HCT116 (cell line): ENCODE data around the gene PUSL1. TPM values are rescaled to one million over a fixed set of nuclear protein-coding genes. Genes with fewer than 3 reads are reported as not detected.
A peak's percentile ranks its signal among the peaks of the same experiment; 100 is the strongest.

Experiments used
- ATAC-seq: fragments of 200-7000 bp; cut with Tn5 transposase; 2 replicates; pipeline ENCODE4 v1.9.1; 2020; ENCODE audit warnings: mild to moderate bottlenecking, moderate library complexity
- BruUV-seq: library from RNA; stranded (reverse); fragments of 400-500 nt; replicated peaks from 2 replicates; lab custom pipeline; 2021; lab: Mats Ljungman, UMichigan
- CTCF ChIA-PET: fragments of 300-600 bp; sonication (Branson Sonifier 250); formaldehyde crosslinking; loops from one replicate; lab custom pipeline; 2021; ENCODE audit warnings: antibody characterized with exemption; lab: Charles Lee
- POLR2A ChIA-PET: fragments of 300-600, 350-600 bp; sonication (Branson Sonifier 250); formaldehyde crosslinking; loops from one replicate; lab custom pipeline; 2021; ENCODE audit warnings: antibody characterized with exemption; lab: Charles Lee
- RAD21 ChIA-PET, 2 experiments: fragments of 300-600 bp; sonication (Branson Sonifier 250); formaldehyde crosslinking; loops; one replicate each; lab custom pipeline; 2023; ENCODE audit warnings: low total read pairs in 2 of 2; ENCODE audit not compliant: uncharacterized antibody in 2 of 2, unreplicated experiment in 2 of 2, low non-redundant PET in 1 of 2; lab: Charles Lee
- DNase-seq: peaks from one replicate; pipeline ENCODE4 v3.0.0-alpha.2; 2010; ENCODE audit warnings: low read depth, low spot score
- H2AFZ ChIP-seq: fragments of 200-600 bp; shearing (Covaris generic), sonication (generic); 2 replicates; pipeline ENCODE4 v1.6.1; 2017; ENCODE audit warnings: low read depth, mixed run types, mixed read lengths, antibody characterized with exemption, low read length; ENCODE audit not compliant: poor library complexity, severe bottlenecking
- H3K27ac ChIP-seq: 2 replicates; pipeline ENCODE4 v1.5.1; 2012; ENCODE audit warnings: low read depth, low read length
- H3K27me3 ChIP-seq: fragments of 200-600 bp; sonication (generic); 2 replicates; pipeline ENCODE4 v1.6.1; 2016; ENCODE audit warnings: mixed run types, low read length, mixed read lengths; ENCODE audit not compliant: insufficient read depth
- H3K36me3 ChIP-seq, 2 experiments: fragments of 200-500 bp in 1 of 2; fragments of 200-600 bp in 1 of 2; sonication (Bioruptor generic) in 1 of 2; sonication (generic) in 1 of 2; 2 replicates each; pipeline versions ENCODE4 v1.5.1 to v1.6.1; 2014 to 2016; ENCODE audit warnings: low read length in 2 of 2, inconsistent platforms in 1 of 2, mixed read lengths in 1 of 2, mixed run types in 1 of 2; ENCODE audit not compliant: insufficient read depth in 2 of 2, control insufficient read depth in 1 of 2
- H3K4me1 ChIP-seq, 2 experiments: fragments of 200-600 bp in 1 of 2; sonication (generic) in 1 of 2; 2 replicates each; pipeline versions ENCODE4 v1.5.1 to v1.6.1; 2012 to 2017; ENCODE audit warnings: low read length in 2 of 2, inconsistent platforms in 1 of 2, mild to moderate bottlenecking in 1 of 2, mixed read lengths in 1 of 2, mixed run types in 1 of 2, moderate library complexity in 1 of 2; ENCODE audit not compliant: insufficient read depth in 2 of 2, control insufficient read depth in 1 of 2
- H3K4me2 ChIP-seq: fragments of 200-600 bp; sonication (generic); 2 replicates; pipeline ENCODE4 v1.6.1; 2017; ENCODE audit warnings: mixed run types, low read length, mixed read lengths
- H3K4me3 ChIP-seq, 2 experiments: fragments of 200-600 bp in 1 of 2; sonication (generic) in 1 of 2; replicated peaks in 1 of 2; 2 replicates each; pipeline ENCODE4 v1.5.1; 2011 to 2016; ENCODE audit warnings: low read length in 2 of 2, control low read depth in 1 of 2, low read depth in 1 of 2, mild to moderate bottlenecking in 1 of 2, mixed read lengths in 1 of 2, mixed run types in 1 of 2
- H3K79me2 ChIP-seq: fragments of 200-600 bp; sonication (generic); 2 replicates; pipeline ENCODE4 v1.6.1; 2017; ENCODE audit warnings: mild to moderate bottlenecking, mixed run types, low read length, moderate library complexity, mixed read lengths; ENCODE audit not compliant: insufficient read depth
- H3K9ac ChIP-seq: fragments of 200-600 bp; sonication (generic); 2 replicates; pipeline ENCODE4 v1.6.1; 2016; ENCODE audit warnings: low read length, mixed read lengths
- H3K9me2 ChIP-seq: fragments of 200-600 bp; sonication (generic), shearing (Covaris generic); 2 replicates; pipeline ENCODE4 v1.6.1; 2017; ENCODE audit warnings: mixed run types, mild to moderate bottlenecking, moderate library complexity; ENCODE audit not compliant: insufficient read depth
- H3K9me3 ChIP-seq, 2 experiments: fragments of 200-500 bp in 1 of 2; fragments of 200-600 bp in 1 of 2; sonication (Bioruptor generic) in 1 of 2; sonication (generic) in 1 of 2; 2 replicates each; pipeline ENCODE4 v1.6.1; 2014 to 2017; ENCODE audit warnings: low read length in 2 of 2, mixed read lengths in 2 of 2, inconsistent platforms in 1 of 2, low read depth in 1 of 2, mild to moderate bottlenecking in 1 of 2, mixed run types in 1 of 2, moderate library complexity in 1 of 2; ENCODE audit not compliant: control insufficient read depth in 1 of 2, insufficient read depth in 1 of 2
- H4K20me1 ChIP-seq: fragments of 200-600 bp; sonication (generic), shearing (Covaris generic); 2 replicates; pipeline ENCODE4 v1.6.1; 2017; ENCODE audit warnings: mixed run types, mild to moderate bottlenecking, moderate library complexity; ENCODE audit not compliant: insufficient read depth
- FOSL1 ChIP-seq: IDR thresholded peaks from 2 replicates; pipeline ENCODE4 v1.6.1; 2012; ENCODE audit warnings: low read depth
- POLR2AphosphoS5 ChIP-seq: IDR thresholded peaks from 2 replicates; pipeline ENCODE4 v1.6.1; 2011; ENCODE audit warnings: mild to moderate bottlenecking, low read depth, low read length, moderate library complexity
- REST ChIP-seq: IDR thresholded peaks from 2 replicates; pipeline ENCODE4 v1.6.1; 2012; ENCODE audit warnings: low read depth
- SP1 ChIP-seq: IDR thresholded peaks from 2 replicates; pipeline ENCODE4 v1.6.1; 2012; ENCODE audit warnings: low read depth
- YY1 ChIP-seq: IDR thresholded peaks from 2 replicates; pipeline ENCODE4 v1.6.1; 2011; ENCODE audit warnings: low read length, low read depth, moderate library complexity, mild to moderate bottlenecking; ENCODE audit not compliant: insufficient replicate concordance; ENCODE audit errors: extremely low read depth
- ZNF274 ChIP-seq: fragments of 200-500 bp; sonication (Bioruptor generic); IDR thresholded peaks from 2 replicates; pipeline ENCODE4 v1.6.1; 2014; ENCODE audit warnings: mild to moderate bottlenecking, low read depth, low read length, inconsistent platforms
- intact Hi-C: fragments of 100-400 bp; cut with micrococcal nuclease; formaldehyde crosslinking; loops from 2 replicates; pipeline ENCODE4 v1.10.0; 2022
- total RNA-seq: library from RNA; stranded (reverse); gene quantifications from one replicate; pipeline ENCODE4 v1.2.1, GENCODE V29; 2021; ENCODE audit not compliant: unreplicated experiment

PUSL1 gene
- total RNA-seq, 1 experiment from 2014 or later: 47.2 TPM

- DNase-seq (no peak), ATAC-seq (no peak)
- H3K9me2 ChIP-seq: no peaks in the 10 kb centered on the region
- no peak within 1 kb of the TSS for H3K4me3 ChIP-seq
- H3K27me3 ChIP-seq: no peaks in the 10 kb centered on the region
- H3K4me2 ChIP-seq: peak within 1 kb of the TSS; percentile 27
- H3K79me2 ChIP-seq: peaks cover 4% of the 10 kb centered on the region; the same call in 1 of the 2 replicates
- no peak within 1 kb of the TSS for H3K9ac ChIP-seq
- no TSS peak for BruUV-seq
- H3K9me3 ChIP-seq: no peaks in the 10 kb centered on the region
- intact Hi-C loops: no loop called here
- peak within 1 kb of the TSS; percentile 30; the same call in 1 of the 2 replicates for H3K27ac ChIP-seq
- no peak within 1 kb of the TSS for H2AFZ ChIP-seq
- H3K36me3 ChIP-seq: no peaks in the 10 kb centered on the region; a peak in 1 of 4 replicates
- ChIA-PET POLR2A (interaction anchor here (0.6 kb wide), 1 partner anchor 416 kb away, joined by 6 read pairs; no protein-coding TSS in a partner anchor), CTCF (no interaction called here), RAD21 (no interaction called here)
- H4K20me1 ChIP-seq: no peaks in the 10 kb centered on the region
- peaks cover 10 to 33% of the 10 kb centered on the region in 2 experiments; a peak in 3 of 4 replicates for H3K4me1 ChIP-seq
- TF ChIP-seq SP1: no peak
- no peak for TF ChIP-seq ZNF274
- TF ChIP-seq POLR2AphosphoS5: 0 out of 2 replicates have a peak, but pooled peaks have one; percentile 10
- TF ChIP-seq YY1: no peak
- TF ChIP-seq REST: no peak
- no peak for TF ChIP-seq FOSL1
Measured at GRCh38 chr1:1331068-1331965, 22.9 kb downstream of the PUSL1 start, which contains the start of gene TAS1R3. Gene TAS1R3 (plus strand): TSS chr1:1331280. CDS start chr1:1331346, 66 bp downstream.
